GM12891 (cell line): ENCODE results near the gene ZNF780B.
A peak's percentile ranks its signal among the peaks of the same experiment; 100 is the strongest.

Experiments
- DNase-seq: peaks from one replicate; pipeline ENCODE4 v3.0.0; 2011; ENCODE audit warnings: low spot score; ENCODE audit not compliant: insufficient read length
- FAIRE-seq: peaks from 2 replicates; lab custom pipeline; 2011; peaks lifted over from hg19 to GRCh38; lab: Jason Lieb, UNC
- PAX5 ChIP-seq: IDR thresholded peaks from 2 replicates; pipeline ENCODE4 v1.6.1; 2011; ENCODE audit warnings: low read length, moderate library complexity, mild to moderate bottlenecking; ENCODE audit not compliant: insufficient read depth, severe bottlenecking
- POLR2A ChIP-seq: IDR thresholded peaks from 2 replicates; pipeline ENCODE4 v1.6.1; 2011; ENCODE audit warnings: low read depth, low read length, control low read depth
- POLR2AphosphoS5 ChIP-seq: IDR thresholded peaks from 2 replicates; pipeline ENCODE4 v1.6.1; 2011; ENCODE audit warnings: low read depth, low read length, control low read depth
- POU2F2 ChIP-seq: IDR thresholded peaks from 2 replicates; pipeline ENCODE4 v1.6.1; 2011; ENCODE audit warnings: low read depth, mild to moderate bottlenecking, control low read depth, low read length, moderate library complexity
- SPI1 ChIP-seq: IDR thresholded peaks from 2 replicates; pipeline ENCODE4 v1.6.1; 2011; ENCODE audit warnings: low read depth, low read length, control low read depth
- TAF1 ChIP-seq: IDR thresholded peaks from 2 replicates; pipeline ENCODE4 v1.6.1; 2011; ENCODE audit warnings: low read depth, low read length, control low read depth

ZNF780B gene

GRCh38 chr19:40005691-40006272 is 50.2 kb downstream of the ZNF780B start:
- no peak for TF ChIP-seq TAF1
- no peak for TF ChIP-seq SPI1
- no peak for TF ChIP-seq POU2F2
- TF ChIP-seq POLR2AphosphoS5, result no peak
- TF ChIP-seq PAX5, result no peak
- no peak for TF ChIP-seq POLR2A
- no peak for DNase-seq
- FAIRE-seq, result no peak

GRCh38 chr19:39998501-39998900 is 57.5 kb downstream of the ZNF780B start:
- DNase-seq (no peak), FAIRE-seq (no peak)
- no peak for TF ChIP-seq PAX5
- no peak for TF ChIP-seq SPI1
- no peak for TF ChIP-seq TAF1
- no peak for TF ChIP-seq POU2F2
- no peak for TF ChIP-seq POLR2AphosphoS5
- TF ChIP-seq POLR2A, result no peak

- FAIRE-seq (peak; percentile 56), DNase-seq (no peak)
- TF ChIP-seq SPI1, result no peak
- TF ChIP-seq POLR2A, result no peak
- TF ChIP-seq PAX5, result no peak
- TF ChIP-seq POU2F2, result no peak
- TF ChIP-seq POLR2AphosphoS5, result no peak
- no peak for TF ChIP-seq TAF1
These were observed 58.3 kb downstream of the ZNF780B start for GRCh38 chr19:39997638-39998216.

GRCh38 chr19:39996811-39997637 is 59.0 kb downstream of the ZNF780B start, which contains the start of gene ZNF546:
TSS of gene ZNF546 (plus strand) at chr19:39997060. CDS start at chr19:39998327, 1,267 bp downstream.
- DNase-seq, result peak; percentile 81
- TF ChIP-seq SPI1, result no peak
- TF ChIP-seq POLR2AphosphoS5, result peak; percentile 93
- peak; percentile 64; the same call in 1 of the 2 replicates for TF ChIP-seq TAF1
- peak; percentile 90 for TF ChIP-seq POLR2A
- peak; percentile 36 for TF ChIP-seq PAX5
- TF ChIP-seq POU2F2, result no peak
- FAIRE-seq, result peak; percentile 96

- TF ChIP-seq POU2F2, result no peak
- FAIRE-seq (no peak), DNase-seq (no peak)
These were observed 59.7 kb downstream of the ZNF780B start for GRCh38 chr19:39996218-39996810.

- no peak for TF ChIP-seq SPI1
- TF ChIP-seq POLR2AphosphoS5, result no peak
- no peak for TF ChIP-seq POLR2A
- no peak for TF ChIP-seq PAX5
- DNase-seq, result no peak
- no peak for FAIRE-seq
These were observed 60.2 kb downstream of the ZNF780B start for GRCh38 chr19:39995794-39996193.

GRCh38 chr19:39994361-39994760 is 61.7 kb downstream of the ZNF780B start:
- no peak for DNase-seq
- no peak for FAIRE-seq

GRCh38 chr19:39993605-39994004 is 62.4 kb downstream of the ZNF780B start:
- TF ChIP-seq POLR2AphosphoS5 (no peak), PAX5 (no peak), TAF1 (no peak), POLR2A (no peak)
- FAIRE-seq (no peak), DNase-seq (no peak)

More at GRCh38 chr19:39994361-39994760, 61.7 kb downstream of the ZNF780B start:
- TF ChIP-seq TAF1, result no peak
- no peak for TF ChIP-seq PAX5
- no peak for TF ChIP-seq SPI1
- TF ChIP-seq POU2F2, result no peak
- no peak for TF ChIP-seq POLR2AphosphoS5
- TF ChIP-seq POLR2A, result no peak

- FAIRE-seq, result no peak
- TF ChIP-seq SPI1 (no peak), POLR2AphosphoS5 (no peak), TAF1 (no peak), POLR2A (no peak), POU2F2 (no peak), PAX5 (no peak)
These were observed 68.4 kb downstream of the ZNF780B start for GRCh38 chr19:39987596-39987995.

More at GRCh38 chr19:39987596-39987995, 68.4 kb downstream of the ZNF780B start:
- DNase-seq, result no peak
